Measurements from ENCODE around the gene WIPF1. TPM values are rescaled to one million over a fixed set of nuclear protein-coding genes. Genes with fewer than 3 reads are reported as not detected.

Gene WIPF1
- total and polyA plus RNA-seq, 10 donors = 74.9 to 265 (median 175) TPM

DNA sequence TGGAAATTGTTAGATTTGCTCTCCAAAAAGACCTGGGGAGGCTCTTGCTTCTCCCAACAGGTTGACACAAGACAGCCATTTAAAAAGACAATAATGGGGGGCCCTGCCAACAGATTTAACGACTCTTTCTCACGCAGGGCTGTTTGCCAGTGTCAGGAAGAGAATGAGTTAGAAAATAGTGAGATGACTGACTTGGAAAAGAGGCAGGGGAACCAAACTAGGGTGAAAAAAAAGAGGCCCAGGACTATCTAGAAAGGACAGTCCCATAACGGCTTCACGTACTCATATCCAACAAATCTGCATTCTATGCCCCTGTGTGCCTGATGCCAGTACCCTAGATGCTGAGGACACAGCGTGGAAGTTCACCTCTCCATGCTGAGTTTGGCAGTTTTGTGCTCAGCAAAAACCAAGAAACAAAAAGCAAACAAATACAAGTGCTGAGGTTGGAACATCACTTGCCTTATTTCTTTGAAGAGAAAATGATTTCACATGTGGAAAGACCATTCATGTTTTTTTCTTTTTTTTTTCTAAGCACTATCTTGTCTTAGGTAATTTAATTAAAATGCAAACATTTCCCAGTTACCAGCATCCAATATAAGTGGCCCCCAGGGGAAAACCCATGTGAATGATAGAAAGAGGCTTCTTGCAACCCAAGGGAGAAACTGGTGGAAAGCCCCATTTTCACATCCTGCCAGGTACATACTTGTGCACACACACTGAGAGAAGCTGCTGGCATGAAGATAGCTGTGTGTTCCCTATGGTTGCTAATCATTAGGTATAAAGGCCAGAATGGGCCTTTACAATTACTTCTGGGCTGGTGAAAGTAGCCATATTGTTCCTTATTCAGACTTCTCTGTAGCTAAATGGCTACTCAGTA, 10.6 kb upstream of the WIPF1 start:
- no peaks in the 10 kb centered on the region for H3K27me3 ChIP-seq (replicated peaks in 1 of 7)
- 70 to 78% (median 71%) methylated on average over 5 of the region's 5 CpGs for WGBS, 5 donors
- TF ChIP-seq, protein P1, sequence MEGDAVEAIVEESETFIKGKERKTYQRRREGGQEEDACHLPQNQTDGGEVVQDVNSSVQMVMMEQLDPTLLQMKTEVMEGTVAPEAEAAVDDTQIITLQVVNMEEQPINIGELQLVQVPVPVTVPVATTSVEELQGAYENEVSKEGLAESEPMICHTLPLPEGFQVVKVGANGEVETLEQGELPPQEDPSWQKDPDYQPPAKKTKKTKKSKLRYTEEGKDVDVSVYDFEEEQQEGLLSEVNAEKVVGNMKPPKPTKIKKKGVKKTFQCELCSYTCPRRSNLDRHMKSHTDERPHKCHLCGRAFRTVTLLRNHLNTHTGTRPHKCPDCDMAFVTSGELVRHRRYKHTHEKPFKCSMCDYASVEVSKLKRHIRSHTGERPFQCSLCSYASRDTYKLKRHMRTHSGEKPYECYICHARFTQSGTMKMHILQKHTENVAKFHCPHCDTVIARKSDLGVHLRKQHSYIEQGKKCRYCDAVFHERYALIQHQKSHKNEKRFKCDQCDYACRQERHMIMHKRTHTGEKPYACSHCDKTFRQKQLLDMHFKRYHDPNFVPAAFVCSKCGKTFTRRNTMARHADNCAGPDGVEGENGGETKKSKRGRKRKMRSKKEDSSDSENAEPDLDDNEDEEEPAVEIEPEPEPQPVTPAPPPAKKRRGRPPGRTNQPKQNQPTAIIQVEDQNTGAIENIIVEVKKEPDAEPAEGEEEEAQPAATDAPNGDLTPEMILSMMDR (IDR thresholded peaks at IDR 0.05 in 8 of 11, conservative IDR thresholded peaks at IDR 0.05 in 3 of 11) = no peak
- TF ChIP-seq POLR2AphosphoS5 (IDR thresholded peaks at IDR 0.05) = peak in 1 of 3 donors; percentile 13
- DNase-seq = no peak
- H3K27ac ChIP-seq = peak overlapping the region; percentile 28 to 85 (median 66)
- peaks cover 45 to 100% (median 82%) of the 10 kb centered on the region in 6 donors for H3K4me1 ChIP-seq
- intact Hi-C loops (cut with DNase I; ENCODE audit: low total_unique reads) = loop anchor here (10.0 kb wide), 1 partner anchor 143 kb away; no protein-coding TSS in a partner anchor
- H3K36me3 ChIP-seq = peaks cover 0 to 40% (median 0%) of the 10 kb centered on the region in 6 donors
- H3K9me3 ChIP-seq = no peaks in the 10 kb centered on the region
- H3K4me3 ChIP-seq = no peak overlapping the region

DNA sequence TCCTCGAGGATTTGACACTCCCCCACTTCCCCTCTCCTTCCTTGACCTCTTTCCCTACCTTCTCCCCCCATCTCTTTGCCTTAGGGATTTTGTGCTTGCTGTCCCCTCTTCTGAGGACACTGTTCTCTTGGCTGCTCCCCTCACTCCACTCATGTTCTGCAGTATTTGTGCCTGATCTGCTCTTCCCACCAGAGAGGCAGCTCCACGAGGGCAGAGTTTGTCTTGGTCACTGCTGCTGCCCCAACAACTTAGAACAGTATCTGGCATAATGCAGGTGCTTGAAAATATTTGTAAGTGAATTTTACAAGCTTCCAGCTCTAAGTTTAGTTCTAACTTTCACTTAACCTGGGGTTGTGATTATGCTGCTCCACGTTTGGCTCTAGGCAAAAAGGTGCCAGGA, 10.0 kb upstream of the WIPF1 start:
- Histone ChIP-seq H3K36me3 (peaks cover 0 to 43% (median 0%) of the 10 kb centered on the region in 6 donors), H3K4me1 (peaks cover 44 to 100% (median 82%) of the 10 kb centered on the region in 6 donors), H3K27me3 (replicated peaks in 1 of 7) (no peaks in the 10 kb centered on the region), H3K9me3 (no peaks in the 10 kb centered on the region), H3K4me3 (no peak overlapping the region), H3K27ac (peak overlapping the region in 7 of 8 donors; percentile 28 to 85 (median 66))
- WGBS, 5 donors = 48 to 62% (median 62%) methylated on average over 3 of the region's 3 CpGs
- TF ChIP-seq POLR2A (IDR thresholded peaks at IDR 0.05) (no peak), POLR2AphosphoS5 (IDR thresholded peaks at IDR 0.05) (no peak)
- TF ChIP-seq, protein P1 (IDR thresholded peaks at IDR 0.05 in 8 of 11, conservative IDR thresholded peaks at IDR 0.05 in 3 of 11) = no peak
- intact Hi-C loops (cut with DNase I; ENCODE audit: low total_unique reads) = loop anchor here (10.0 kb wide), 1 partner anchor 143 kb away; no protein-coding TSS in a partner anchor
- no peak for DNase-seq

DNA sequence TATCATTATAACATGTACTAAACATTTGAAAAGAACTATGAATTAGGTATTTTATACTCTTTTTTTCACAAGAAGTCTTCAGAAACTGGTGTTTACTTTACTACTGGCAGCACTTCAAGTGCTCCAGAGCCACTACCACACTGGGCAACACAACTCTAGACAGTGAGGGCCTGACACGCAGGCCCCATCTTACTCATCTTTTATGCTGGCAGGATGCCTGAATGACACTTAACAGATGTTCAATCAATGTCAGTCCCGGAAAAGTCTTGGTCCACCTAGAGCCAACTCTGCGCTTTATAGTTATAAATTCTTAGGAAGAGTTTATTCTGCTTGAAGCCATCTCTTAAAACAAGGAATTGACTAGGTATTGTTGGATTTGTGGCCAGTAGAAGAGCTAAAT, 8.7 kb upstream of the WIPF1 start:
- Histone ChIP-seq H3K4me1 (peaks cover 39 to 100% (median 79%) of the 10 kb centered on the region in 6 donors), H3K27ac (peak overlapping the region in 7 of 8 donors; percentile 9 to 85 (median 33)), H3K27me3 (replicated peaks in 1 of 7) (no peaks in the 10 kb centered on the region), H3K9me3 (no peaks in the 10 kb centered on the region), H3K36me3 (peaks cover 0 to 51% (median 0%) of the 10 kb centered on the region in 6 donors), H3K4me3 (no peak overlapping the region)
- intact Hi-C loops (cut with DNase I; ENCODE audit: low total_unique reads) = loop anchor here (10.0 kb wide), 1 partner anchor 142 kb away; no protein-coding TSS in a partner anchor
- TF ChIP-seq, protein P1 (IDR thresholded peaks at IDR 0.05 in 8 of 11, conservative IDR thresholded peaks at IDR 0.05 in 3 of 11) = no peak
- peak in 1 of 3 donors; percentile 44 for TF ChIP-seq POLR2AphosphoS5 (IDR thresholded peaks at IDR 0.05)
- WGBS, 5 donors = 40 to 71% (median 54%) methylated on average over 3 of the region's 3 CpGs
- no peak for DNase-seq

DNA sequence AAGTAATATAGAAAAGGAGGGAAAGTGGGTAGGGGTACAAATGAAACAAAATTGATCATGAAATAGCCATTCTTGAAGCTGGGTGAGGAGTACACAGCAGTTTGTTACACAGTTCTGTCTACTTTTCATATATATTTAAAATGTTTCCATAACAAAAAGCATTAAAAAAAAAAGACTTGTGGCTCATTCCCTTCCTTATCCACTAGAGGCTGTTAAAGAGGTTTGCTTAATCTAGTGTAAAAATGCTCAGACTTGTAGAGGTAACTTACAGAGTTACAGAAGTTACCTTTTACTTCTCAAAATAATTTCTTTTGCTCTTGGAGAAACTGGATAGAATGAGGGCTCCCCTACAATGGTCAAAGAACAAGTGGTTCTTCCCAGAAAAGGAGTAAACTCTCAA, 8.1 kb upstream of the WIPF1 start:
- no peaks in the 10 kb centered on the region for H3K27me3 ChIP-seq (replicated peaks in 1 of 7)
- H3K4me1 ChIP-seq = peaks cover 32 to 100% (median 78%) of the 10 kb centered on the region in 6 donors
- no peaks in the 10 kb centered on the region for H3K9me3 ChIP-seq
- no peak overlapping the region for H3K4me3 ChIP-seq
- no peak for DNase-seq
- H3K27ac ChIP-seq = peak overlapping the region in 5 of 8 donors; percentile 22 to 85 (median 54)
- H3K36me3 ChIP-seq = peaks cover 0 to 50% (median 0%) of the 10 kb centered on the region in 6 donors
- intact Hi-C loops (cut with DNase I; ENCODE audit: low total_unique reads) = loop anchor here (10.0 kb wide), 1 partner anchor 141 kb away; no protein-coding TSS in a partner anchor
- TF ChIP-seq POLR2AphosphoS5 (IDR thresholded peaks at IDR 0.05) = no peak
- TF ChIP-seq, protein P1 (IDR thresholded peaks at IDR 0.05 in 8 of 11, conservative IDR thresholded peaks at IDR 0.05 in 3 of 11) = peak in 4 of 11 experiments; percentile 15 to 33 (median 26)
